Measurements from ENCODE around the gene HOMEZ. TPM values are rescaled to one million over a fixed set of nuclear protein-coding genes. Genes with fewer than 3 reads are reported as not detected.

Gene HOMEZ
- total and polyA plus RNA-seq, 10 of the 15 experiments (the other 5 are each of a cell fraction or from before 2014, with no cell fraction given): 2.6 to 19.3 (median 13.0) TPM

DNA sequence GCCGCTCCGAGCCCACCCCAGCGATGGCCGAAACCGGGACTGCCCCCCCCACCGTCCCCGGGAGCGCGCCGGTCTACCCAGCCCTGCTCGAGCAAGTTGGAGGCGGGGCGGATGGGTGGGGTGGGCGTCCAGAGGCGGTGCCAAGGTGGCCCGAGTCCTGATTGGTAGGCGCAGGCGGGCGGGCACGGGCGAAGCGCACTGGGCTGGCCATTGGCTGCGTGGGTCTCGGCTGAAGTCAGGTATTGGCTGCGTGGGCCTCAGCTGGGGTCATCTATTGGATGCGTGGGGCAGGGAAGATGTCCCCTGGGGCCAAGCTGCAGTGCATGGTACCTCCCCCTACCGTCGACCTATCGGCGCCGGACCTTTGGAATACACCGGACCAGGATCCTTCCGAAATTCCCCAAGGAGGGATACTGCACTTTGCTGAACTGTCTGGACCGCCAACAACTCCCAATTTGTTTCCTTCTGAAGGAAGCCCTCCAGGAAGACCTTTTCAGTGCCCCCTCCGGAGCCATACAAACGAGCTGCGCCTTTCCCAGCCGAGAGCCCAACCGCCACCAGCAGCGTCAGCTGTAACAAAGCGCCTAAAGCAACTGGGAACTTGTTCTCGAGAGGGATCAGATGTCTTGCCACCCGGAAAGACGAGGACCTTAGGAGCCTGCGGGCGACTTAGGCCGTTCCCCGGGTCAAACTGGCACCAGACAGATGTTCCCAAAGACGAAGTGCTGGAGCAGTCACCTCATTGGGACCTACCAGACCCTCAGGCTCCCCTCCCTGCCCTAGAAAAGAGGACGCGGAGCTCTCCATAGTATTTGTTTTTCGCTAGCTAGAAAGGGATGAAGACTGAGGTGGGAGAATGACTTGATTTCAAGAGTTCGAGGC lies at the start of gene HOMEZ (continued):
- TF ChIP-seq, protein P1, sequence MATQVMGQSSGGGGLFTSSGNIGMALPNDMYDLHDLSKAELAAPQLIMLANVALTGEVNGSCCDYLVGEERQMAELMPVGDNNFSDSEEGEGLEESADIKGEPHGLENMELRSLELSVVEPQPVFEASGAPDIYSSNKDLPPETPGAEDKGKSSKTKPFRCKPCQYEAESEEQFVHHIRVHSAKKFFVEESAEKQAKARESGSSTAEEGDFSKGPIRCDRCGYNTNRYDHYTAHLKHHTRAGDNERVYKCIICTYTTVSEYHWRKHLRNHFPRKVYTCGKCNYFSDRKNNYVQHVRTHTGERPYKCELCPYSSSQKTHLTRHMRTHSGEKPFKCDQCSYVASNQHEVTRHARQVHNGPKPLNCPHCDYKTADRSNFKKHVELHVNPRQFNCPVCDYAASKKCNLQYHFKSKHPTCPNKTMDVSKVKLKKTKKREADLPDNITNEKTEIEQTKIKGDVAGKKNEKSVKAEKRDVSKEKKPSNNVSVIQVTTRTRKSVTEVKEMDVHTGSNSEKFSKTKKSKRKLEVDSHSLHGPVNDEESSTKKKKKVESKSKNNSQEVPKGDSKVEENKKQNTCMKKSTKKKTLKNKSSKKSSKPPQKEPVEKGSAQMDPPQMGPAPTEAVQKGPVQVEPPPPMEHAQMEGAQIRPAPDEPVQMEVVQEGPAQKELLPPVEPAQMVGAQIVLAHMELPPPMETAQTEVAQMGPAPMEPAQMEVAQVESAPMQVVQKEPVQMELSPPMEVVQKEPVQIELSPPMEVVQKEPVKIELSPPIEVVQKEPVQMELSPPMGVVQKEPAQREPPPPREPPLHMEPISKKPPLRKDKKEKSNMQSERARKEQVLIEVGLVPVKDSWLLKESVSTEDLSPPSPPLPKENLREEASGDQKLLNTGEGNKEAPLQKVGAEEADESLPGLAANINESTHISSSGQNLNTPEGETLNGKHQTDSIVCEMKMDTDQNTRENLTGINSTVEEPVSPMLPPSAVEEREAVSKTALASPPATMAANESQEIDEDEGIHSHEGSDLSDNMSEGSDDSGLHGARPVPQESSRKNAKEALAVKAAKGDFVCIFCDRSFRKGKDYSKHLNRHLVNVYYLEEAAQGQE (IDR thresholded peaks at IDR 0.05; ENCODE audit: low read depth, low read length): 0 out of 2 replicates have a peak, but pooled peaks have one; percentile 9
- peak; percentile 84 for TF ChIP-seq RFX5 (IDR thresholded peaks at IDR 0.05; ENCODE audit: low read depth, low read length)
- no peak for TF ChIP-seq NR2C2 (IDR thresholded peaks at IDR 0.05; ENCODE audit: borderline replicate concordance, control insufficient read depth, insufficient read length, low read depth)
- no peak for TF ChIP-seq TCF3 (IDR thresholded peaks at IDR 0.05; ENCODE audit: borderline replicate concordance, insufficient read depth, low read depth, low read length)
- no peak for TF ChIP-seq SMARCA5 (IDR thresholded peaks at IDR 0.05)
- no peak for TF ChIP-seq RAD51 (IDR thresholded peaks at IDR 0.05)
- TF ChIP-seq TCF12 (IDR thresholded peaks at IDR 0.05; ENCODE audit: low read depth, low read length): 0 out of 2 replicates have a peak, but pooled peaks have one; percentile 2
- TF ChIP-seq PAX5 (IDR thresholded peaks at IDR 0.05; ENCODE audit: borderline replicate concordance, low read depth, low read length): peak; percentile 8; the same call in 1 of the 2 replicates
- TF ChIP-seq POLR2AphosphoS5 (IDR thresholded peaks at IDR 0.05; ENCODE audit: low read length): no peak
- peak; percentile 71 for TF ChIP-seq POLR2A (IDR thresholded peaks at IDR 0.05; ENCODE audit: low read depth, low read length)
- TF ChIP-seq SMC3 (IDR thresholded peaks at IDR 0.05; ENCODE audit: borderline replicate concordance, low read length): no peak
- TF ChIP-seq SMAD1 (IDR thresholded peaks at IDR 0.05; ENCODE audit: low read depth, partially characterized antibody): no peak
- TF ChIP-seq FOXM1 (IDR thresholded peaks at IDR 0.05; ENCODE audit: low read depth, low read length): no peak
- TF ChIP-seq BCL11A (IDR thresholded peaks at IDR 0.05; ENCODE audit: low read depth, low read length): no peak
- no peak for TF ChIP-seq EP300 (IDR thresholded peaks at IDR 0.05; ENCODE audit: borderline replicate concordance in 1 of 2, control insufficient read depth in 1 of 2, low read depth in 2 of 2, low read length in 2 of 2)
- TF ChIP-seq, protein P2, sequence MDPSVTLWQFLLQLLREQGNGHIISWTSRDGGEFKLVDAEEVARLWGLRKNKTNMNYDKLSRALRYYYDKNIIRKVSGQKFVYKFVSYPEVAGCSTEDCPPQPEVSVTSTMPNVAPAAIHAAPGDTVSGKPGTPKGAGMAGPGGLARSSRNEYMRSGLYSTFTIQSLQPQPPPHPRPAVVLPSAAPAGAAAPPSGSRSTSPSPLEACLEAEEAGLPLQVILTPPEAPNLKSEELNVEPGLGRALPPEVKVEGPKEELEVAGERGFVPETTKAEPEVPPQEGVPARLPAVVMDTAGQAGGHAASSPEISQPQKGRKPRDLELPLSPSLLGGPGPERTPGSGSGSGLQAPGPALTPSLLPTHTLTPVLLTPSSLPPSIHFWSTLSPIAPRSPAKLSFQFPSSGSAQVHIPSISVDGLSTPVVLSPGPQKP (IDR thresholded peaks at IDR 0.05; ENCODE audit: low read depth, low read length): no peak
- TF ChIP-seq, protein P3, sequence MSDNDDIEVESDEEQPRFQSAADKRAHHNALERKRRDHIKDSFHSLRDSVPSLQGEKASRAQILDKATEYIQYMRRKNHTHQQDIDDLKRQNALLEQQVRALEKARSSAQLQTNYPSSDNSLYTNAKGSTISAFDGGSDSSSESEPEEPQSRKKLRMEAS (IDR thresholded peaks at IDR 0.05; ENCODE audit: low read depth, low read length): no peak; the same call in 1 of the 2 replicates
- no peak for TF ChIP-seq ATF7 (IDR thresholded peaks at IDR 0.05; ENCODE audit: low read depth)
- TF ChIP-seq CEBPB (IDR thresholded peaks at IDR 0.05; ENCODE audit: borderline replicate concordance in 1 of 2, low read depth in 2 of 2, low read length in 2 of 2): no peak
- TF ChIP-seq STAT3 (IDR thresholded peaks at IDR 0.05; ENCODE audit: low read depth, low read length): no peak
- TF ChIP-seq POLR2AphosphoS2 (IDR thresholded peaks at IDR 0.05; ENCODE audit: low read depth, low read length): 0 out of 2 replicates have a peak, but pooled peaks have one; percentile 51
- no peak for TF ChIP-seq ZNF622 (IDR thresholded peaks at IDR 0.05)
- TF ChIP-seq ZZZ3 (IDR thresholded peaks at IDR 0.05; ENCODE audit: control insufficient read depth, insufficient read length, low read depth): no peak
- peak; percentile 99 for TF ChIP-seq MEF2B (IDR thresholded peaks at IDR 0.05; ENCODE audit: partially characterized antibody, poor library complexity, severe bottlenecking)
- TF ChIP-seq ZNF384 (IDR thresholded peaks at IDR 0.05; ENCODE audit: borderline replicate concordance, low read depth, low read length): no peak

Measured in GM12878 (cell line).